GM19463 (cell line): Measurements from ENCODE around the gene ATP9B.
"Not testable (repeated sequence)": the region's sequence is repeated elsewhere in the genome, so short reads cannot be mapped to it uniquely, and the experiment has no call there.

Experiments used
- ATAC-seq: cut with Tn5 transposase; IDR thresholded peaks from one replicate; pipeline ENCODE4 v1.9.1; 2021; ENCODE audit warnings: mild to moderate bottlenecking, moderate library complexity; ENCODE audit not compliant: unreplicated experiment

ATP9B gene

GRCh38 chr18:79275461-79275860 lies 206.3 kb downstream of the ATP9B start:
- ATAC-seq, result no peak

DNA sequence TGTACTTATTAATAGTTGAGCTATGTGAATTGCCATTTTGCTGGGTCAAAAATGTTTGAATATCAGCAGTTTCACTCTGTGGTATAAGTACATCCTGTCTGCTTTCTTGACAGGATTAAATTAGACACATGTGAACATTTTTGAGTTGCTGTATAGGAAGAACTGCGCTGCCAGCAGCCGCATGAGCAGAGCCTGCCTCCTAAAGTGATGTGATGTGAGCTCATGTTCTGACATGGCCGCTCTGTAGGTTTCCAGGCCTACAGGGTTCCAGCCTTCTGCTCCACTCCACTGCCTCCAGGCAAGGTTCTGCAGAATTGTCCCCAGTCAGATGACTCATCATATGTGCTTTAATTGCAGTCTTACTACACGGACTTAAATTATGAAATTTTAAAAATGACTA lies 206.8 kb downstream of the ATP9B start:
- peak; percentile 90 for ATAC-seq

- ATAC-seq, result no peak
Observed at GRCh38 chr18:79278896-79279295, 209.7 kb downstream of the ATP9B start.

- ATAC-seq, result no peak
Observed at GRCh38 chr18:79283131-79283810, 214.1 kb downstream of the ATP9B start.

DNA sequence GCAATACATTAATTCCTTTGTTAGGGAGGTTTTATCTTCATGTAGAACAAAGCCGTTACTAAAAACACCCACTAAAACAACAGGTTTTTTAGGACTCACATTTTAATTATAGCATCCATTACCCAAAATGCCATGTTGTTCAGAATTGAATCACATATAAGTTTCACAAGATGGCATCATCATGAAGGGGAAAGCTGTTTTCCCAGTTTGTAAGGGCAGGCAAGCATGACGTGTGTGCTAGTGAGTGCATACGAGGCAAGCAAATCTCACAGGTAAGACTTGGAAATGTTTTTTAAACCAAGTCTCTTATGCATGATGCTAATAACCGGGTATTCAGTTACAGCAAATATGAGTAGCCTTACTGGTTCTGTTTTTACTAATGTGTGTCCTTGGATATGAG lies 214.7 kb downstream of the ATP9B start:
- ATAC-seq, result no peak

GRCh38 chr18:79285191-79285590 lies 216.0 kb downstream of the ATP9B start:
- ATAC-seq, result not testable (repeated sequence)

GRCh38 chr18:79290409-79290808 lies 221.2 kb downstream of the ATP9B start:
- not testable (repeated sequence) for ATAC-seq

DNA sequence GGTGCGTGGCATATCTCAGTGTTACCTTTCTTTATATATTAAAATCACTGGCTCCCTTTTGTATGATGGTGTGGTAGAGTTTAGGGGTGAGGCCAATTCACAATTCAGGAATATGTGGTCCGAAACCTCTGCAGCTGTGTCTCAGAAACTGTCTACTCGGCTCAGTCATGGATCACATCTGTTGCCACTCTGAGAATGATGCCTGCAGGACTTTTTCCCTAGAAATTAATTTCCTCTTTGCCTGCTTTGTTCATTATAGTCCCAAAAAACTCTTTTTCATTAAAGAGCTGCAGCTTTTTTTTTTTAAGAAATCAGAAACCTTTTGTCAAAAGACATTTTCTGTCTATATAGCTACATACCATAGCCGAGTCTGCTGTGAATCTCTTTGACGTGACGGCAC lies 221.7 kb downstream of the ATP9B start:
- ATAC-seq, result no peak

GRCh38 chr18:79294235-79294634 lies 225.0 kb downstream of the ATP9B start:
- no peak for ATAC-seq

DNA sequence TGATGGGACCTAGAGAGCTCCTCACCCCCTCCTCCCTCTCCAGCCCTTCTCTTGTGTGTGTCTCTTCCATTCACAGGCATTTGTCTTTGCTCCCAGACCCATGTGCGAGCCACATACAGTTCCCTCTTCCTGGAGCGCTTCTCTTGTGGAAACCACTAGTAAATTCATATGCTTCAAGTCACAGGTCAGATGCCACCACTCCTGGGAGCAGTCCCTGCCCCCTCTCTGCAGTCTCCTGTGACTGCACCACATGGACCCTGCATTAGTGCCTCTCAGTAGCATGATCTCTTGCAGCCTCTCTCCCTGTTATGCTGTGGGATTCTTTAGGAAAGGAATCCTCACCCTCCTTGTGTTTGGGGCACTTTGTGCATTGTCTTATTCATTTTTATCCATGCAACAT lies 230.1 kb downstream of the ATP9B start:
- ATAC-seq, result no peak

DNA sequence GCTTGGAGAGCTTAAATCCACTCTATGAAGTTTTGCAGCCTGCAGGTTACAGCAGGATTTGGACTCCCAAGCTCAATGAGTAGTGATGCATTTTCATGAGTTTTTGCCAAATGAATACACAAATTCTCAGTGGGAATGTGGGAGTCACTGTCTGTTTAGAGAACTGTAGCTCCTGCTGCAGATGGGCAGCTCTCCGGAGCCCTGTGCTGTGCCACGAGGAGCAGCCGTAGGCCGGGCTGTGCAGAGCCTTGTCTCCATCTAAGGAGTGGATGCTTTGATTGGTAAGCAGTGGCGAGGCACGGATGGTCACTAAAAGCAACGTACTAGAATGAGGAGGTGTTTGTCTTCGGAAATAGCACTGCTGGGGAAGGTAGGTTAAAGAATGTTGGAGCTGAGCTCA lies 230.5 kb downstream of the ATP9B start:
- no peak for ATAC-seq

DNA sequence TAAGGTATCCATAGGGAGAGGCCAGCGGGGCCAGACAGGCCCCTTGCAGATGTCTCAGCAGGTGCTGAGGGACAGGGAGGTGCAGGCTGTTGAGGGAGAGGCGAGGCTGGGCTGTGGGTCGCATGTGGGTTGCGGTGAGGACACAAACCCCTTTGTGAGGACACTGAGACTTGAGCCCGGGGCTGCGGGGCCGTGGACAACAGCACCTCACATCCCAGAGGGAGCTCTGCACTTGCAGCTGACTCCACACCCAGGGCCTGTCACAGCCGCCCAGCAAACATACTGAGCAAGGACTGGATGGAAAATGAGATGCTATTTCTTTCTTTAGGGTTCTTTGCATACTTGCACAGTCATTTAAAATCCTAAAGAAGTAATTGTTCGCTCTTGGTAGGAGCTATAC lies 231.2 kb downstream of the ATP9B start:
- ATAC-seq, result no peak

- no peak for ATAC-seq
Observed at GRCh38 chr18:79302120-79302519, 232.9 kb downstream of the ATP9B start.

- no peak for ATAC-seq
Observed at GRCh38 chr18:79305911-79306310, 236.7 kb downstream of the ATP9B start.

- no peak for ATAC-seq
Observed at GRCh38 chr18:79309614-79310358, 240.6 kb downstream of the ATP9B start.

DNA sequence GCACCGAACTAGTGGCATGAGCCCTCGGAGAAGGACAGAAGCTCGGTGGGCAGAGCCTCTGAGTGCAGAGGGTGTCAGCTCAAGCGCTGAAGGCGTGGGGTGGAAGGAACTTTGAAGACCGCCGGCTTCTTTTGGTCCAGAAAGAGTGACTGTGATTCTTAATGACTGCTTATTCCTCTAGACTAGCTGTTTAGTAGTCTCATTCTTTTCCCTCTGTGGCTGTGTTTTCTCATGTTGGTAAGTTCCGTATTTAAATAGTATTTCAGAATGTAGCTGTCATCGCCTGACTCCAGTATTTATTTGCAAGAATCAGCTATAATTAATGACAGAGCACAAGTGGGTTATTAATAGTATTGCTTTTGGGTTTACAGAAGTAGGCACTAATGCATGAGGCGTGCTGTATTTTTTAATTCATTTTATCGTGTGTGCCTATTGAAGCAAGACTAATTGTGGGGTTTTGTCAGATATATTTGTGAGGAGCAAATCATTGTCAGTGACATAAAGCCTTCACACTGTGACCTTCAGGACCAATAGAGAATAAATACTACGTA lies 245.7 kb downstream of the ATP9B start:
- ATAC-seq, result no peak

DNA sequence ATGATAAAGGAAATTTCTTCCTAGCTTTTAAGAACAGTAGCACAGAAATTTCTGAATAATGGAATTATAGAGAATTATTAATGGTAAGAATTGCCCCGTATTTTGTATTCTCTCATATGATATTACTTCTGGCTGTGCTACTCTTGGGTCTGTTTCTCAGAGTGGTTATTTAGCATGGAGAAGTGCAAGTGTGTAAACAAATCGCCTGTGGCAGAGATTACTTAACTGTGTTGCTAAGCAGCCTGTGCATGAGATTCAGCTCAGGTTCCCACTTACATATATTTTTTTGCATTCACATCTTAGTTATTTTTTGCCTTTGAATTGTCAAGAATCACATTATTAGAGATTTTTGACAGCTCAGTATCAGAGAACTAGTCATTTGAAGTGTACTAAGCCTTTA lies 246.4 kb downstream of the ATP9B start:
- no peak for ATAC-seq

DNA sequence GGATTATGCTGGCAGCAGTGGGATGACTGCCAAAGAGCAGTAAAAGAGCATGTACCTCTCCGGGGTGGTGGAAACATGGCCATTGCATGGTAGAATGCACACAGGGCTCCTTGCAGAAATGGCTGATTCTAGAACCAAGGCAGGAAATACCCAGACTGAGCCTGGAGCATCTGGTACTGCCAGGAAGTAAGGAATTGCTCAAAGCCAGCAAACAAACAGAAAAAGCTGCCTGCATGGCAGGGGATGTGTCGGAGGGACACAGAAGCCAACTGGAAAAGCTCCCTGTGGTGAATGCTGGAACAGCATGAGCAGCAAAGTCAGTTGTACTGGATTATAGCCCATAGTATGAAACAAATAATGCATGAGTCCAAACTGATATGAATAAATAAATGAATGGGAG lies 248.5 kb downstream of the ATP9B start:
- no peak for ATAC-seq

DNA sequence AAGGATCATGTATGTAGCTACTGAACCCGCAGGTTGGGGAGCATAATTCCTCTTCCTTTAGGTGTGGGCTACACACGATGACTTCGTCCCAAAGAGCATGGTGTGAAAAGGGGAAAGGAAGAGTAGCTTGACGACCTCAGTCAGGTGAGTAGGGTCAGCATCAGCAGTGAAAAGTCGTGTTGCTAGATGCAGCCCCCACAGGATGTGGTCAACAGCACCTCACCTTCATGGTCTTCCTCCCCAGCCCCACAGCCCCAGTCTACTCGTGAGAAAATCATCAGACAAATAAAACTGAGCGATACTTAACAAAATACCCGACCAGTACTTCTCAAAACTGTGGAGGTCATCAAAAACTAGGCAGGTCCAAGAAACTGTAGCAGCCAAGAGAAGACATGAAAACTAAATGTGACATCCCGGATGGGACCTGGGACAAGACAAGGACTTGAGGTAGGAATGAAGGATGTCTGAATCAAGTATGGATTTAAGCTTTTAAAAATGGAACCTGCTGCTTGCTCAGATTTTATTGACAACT lies 249.0 kb downstream of the ATP9B start:
- no peak for ATAC-seq

DNA sequence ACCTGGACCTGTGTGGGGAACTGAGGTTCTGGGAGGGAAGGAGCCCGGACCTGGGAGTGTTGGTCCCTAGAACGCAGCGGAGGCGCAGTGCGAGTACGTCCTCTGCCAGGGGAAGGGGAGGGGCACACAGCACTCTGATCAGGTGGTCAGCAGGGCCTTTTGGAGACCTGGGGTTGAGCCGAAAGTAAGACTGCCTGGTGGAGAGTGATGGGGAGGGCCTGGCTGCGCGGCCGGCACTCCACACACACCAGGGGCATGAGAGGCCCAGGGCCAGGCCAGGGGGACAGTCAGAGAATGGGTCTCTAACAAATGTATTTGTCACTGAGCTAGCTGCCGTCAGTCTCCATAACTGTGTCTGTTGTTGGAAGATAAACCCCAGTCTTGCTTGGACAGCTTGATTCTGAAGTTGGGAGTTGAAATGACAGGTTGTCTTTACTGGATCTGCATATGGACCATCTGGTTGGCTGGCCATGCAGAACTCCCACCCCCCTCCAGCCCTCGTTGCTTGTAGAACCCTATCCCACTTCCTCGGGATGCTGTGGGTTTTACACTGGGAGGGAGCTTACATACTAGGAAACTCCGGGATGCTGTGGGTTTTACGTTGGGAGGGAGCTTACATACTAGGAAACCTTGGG lies 251.1 kb downstream of the ATP9B start:
- no peak for ATAC-seq

GRCh38 chr18:79321625-79322405 lies 252.6 kb downstream of the ATP9B start:
- no peak for ATAC-seq
